Fibroblast of mammary gland (primary cell): ENCODE data around the gene TREM2.

Source experiments
- DNase-seq: peaks from one replicate; pipeline ENCODE4 v3.0.0-alpha.2; 2010; ENCODE audit warnings: low read depth
- H3K4me3 ChIP-seq: 2 replicates; pipeline ENCODE4 v1.5.1; 2011; ENCODE audit warnings: low read depth, mild to moderate bottlenecking, low read length, moderate library complexity; ENCODE audit not compliant: control insufficient read depth
- TF ChIP-seq, protein P1 (sequence below): conservative IDR thresholded peaks from 2 replicates; pipeline ENCODE4 v1.5.1; 2011; ENCODE audit warnings: low read depth, low read length, inconsistent platforms; ENCODE audit not compliant: control insufficient read depth, insufficient read depth

TREM2 gene

GRCh38 chr6:41156771-41157170, 6.1 kb downstream of the TREM2 start:
- TF ChIP-seq, protein P1, sequence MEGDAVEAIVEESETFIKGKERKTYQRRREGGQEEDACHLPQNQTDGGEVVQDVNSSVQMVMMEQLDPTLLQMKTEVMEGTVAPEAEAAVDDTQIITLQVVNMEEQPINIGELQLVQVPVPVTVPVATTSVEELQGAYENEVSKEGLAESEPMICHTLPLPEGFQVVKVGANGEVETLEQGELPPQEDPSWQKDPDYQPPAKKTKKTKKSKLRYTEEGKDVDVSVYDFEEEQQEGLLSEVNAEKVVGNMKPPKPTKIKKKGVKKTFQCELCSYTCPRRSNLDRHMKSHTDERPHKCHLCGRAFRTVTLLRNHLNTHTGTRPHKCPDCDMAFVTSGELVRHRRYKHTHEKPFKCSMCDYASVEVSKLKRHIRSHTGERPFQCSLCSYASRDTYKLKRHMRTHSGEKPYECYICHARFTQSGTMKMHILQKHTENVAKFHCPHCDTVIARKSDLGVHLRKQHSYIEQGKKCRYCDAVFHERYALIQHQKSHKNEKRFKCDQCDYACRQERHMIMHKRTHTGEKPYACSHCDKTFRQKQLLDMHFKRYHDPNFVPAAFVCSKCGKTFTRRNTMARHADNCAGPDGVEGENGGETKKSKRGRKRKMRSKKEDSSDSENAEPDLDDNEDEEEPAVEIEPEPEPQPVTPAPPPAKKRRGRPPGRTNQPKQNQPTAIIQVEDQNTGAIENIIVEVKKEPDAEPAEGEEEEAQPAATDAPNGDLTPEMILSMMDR = no peak
- no peak overlapping the region for H3K4me3 ChIP-seq
- DNase-seq = no peak

DNA sequence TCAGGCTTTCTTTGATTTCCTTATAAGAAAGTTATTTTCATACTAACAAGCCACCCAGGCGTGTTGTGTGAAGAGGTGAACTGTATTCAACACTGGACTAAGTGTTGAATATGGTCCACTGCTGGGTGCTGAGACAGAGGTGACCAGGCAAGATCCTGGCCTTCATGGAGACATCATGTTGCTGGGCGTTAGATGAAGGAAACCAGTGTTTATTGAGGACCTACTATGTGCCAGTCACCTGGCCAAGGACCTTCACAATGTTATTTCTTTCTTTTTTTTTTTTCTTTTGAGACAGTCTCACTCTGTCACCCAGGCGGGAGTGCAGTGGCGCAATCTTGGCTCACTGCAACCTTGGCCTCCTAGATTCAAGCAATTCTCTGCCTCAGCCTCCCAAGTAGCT, 6.9 kb downstream of the TREM2 start:
- H3K4me3 ChIP-seq = no peak overlapping the region
- TF ChIP-seq, protein P1 = no peak
- DNase-seq = no peak

- TF ChIP-seq, protein P1 = no peak
- DNase-seq = no peak
- no peak overlapping the region for H3K4me3 ChIP-seq
These were observed 7.6 kb downstream of the TREM2 start for GRCh38 chr6:41155132-41155805.

DNA sequence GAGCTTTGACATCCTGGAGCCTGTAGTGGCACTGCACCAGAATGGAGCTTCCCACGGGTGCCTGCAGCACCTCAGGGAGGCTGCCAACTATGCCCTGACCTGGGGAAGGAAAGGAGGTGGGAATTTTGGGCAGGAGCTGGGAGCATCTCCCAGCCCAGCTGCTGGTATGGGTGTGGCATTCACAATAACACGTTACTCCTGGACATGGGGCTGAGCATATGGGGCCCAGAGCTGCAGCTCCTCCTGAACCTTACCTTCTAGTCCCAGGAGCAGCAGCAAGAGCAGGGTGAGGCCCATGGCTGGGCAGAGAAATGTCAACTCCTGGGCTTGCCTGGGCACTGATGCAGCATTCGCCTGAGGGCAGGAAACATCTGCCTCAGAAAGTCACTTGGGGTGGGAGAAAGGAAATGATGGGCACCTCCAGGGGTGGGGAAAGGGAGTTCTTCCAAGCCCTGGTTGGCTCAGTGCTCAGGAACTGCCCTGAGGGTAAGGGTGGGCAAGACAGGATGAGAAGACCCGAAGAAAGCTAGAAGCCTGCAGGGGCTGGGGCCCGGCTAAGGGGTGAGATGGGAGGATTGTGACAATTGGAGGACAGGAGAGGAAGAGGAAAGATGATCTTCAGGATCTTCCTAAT, 8.8 kb downstream of the TREM2 start, which contains the start of gene TREML1:
TSS of gene TREML1 (minus strand) at position 356 of the 634 bp plus-strand sequence. CDS start at position 297, 59 bp downstream.
- TF ChIP-seq, protein P1 = no peak
- H3K4me3 ChIP-seq = no peak within 1 kb of the TSS
- no peak for DNase-seq

GRCh38 chr6:41153451-41153850, 9.5 kb downstream of the TREM2 start:
- DNase-seq = no peak
- TF ChIP-seq, protein P1 = no peak
- no peak overlapping the region for H3K4me3 ChIP-seq

GRCh38 chr6:41150671-41151070, 12.2 kb downstream of the TREM2 start:
- no peak overlapping the region for H3K4me3 ChIP-seq
- no peak for DNase-seq
- TF ChIP-seq, protein P1 = no peak
